Uterus (tissue), 4 donors: ENCODE results near the gene ZNF148. TPM values are rescaled to one million over a fixed set of nuclear protein-coding genes. Genes with fewer than 3 reads are reported as not detected.

ENCODE experiments used
- DNase-seq, 2 donors: peaks; one replicate each; pipeline ENCODE4 v3.0.0-alpha.2; 2019 to 2020
- H3K27ac ChIP-seq, 2 donors: fragments of 200-600 bp; sonication (generic); 1 replicate in 1 of 2; 2 replicates in 1 of 2; pipeline ENCODE4 v1.5.1; 2016 to 2018
- H3K27me3 ChIP-seq, 2 donors: fragments of 200-600 bp; sonication (generic); one replicate each; pipeline ENCODE4 v1.5.1; 2018 to 2019; ENCODE audit warnings: control low read depth in 1 of 2
- H3K36me3 ChIP-seq, 2 donors: fragments of 200-600 bp; sonication (generic); one replicate each; pipeline ENCODE4 v1.5.1; 2019; ENCODE audit warnings: control low read depth in 1 of 2
- H3K4me1 ChIP-seq, 2 donors: fragments of 200-600 bp; sonication (generic); one replicate each; pipeline ENCODE4 v1.5.1; 2018 to 2019; ENCODE audit warnings: control low read depth in 1 of 2
- H3K4me3 ChIP-seq, 2 donors: fragments of 200-600 bp; sonication (generic); 1 replicate in 1 of 2; 2 replicates in 1 of 2; pipeline ENCODE4 v1.5.1; 2018 to 2019; ENCODE audit warnings: mild to moderate bottlenecking in 1 of 2
- H3K9me3 ChIP-seq, 2 donors: fragments of 200-600 bp; sonication (generic); one replicate each; pipeline ENCODE4 v1.5.1; 2019; ENCODE audit warnings: control low read depth in 1 of 2
- POLR2A ChIP-seq, 2 donors: fragments of 450-650 bp; IDR thresholded peaks; one replicate each; pipeline ENCODE4 v1.6.1; 2016; ENCODE audit warnings: antibody characterized with exemption in 2 of 2, mild to moderate bottlenecking in 1 of 2, moderate library complexity in 1 of 2
- intact Hi-C: fragments of 100-400 bp; cut with DNase I; formaldehyde crosslinking; loops from one replicate; pipeline ENCODE4 v1.15.1; 2023; ENCODE audit warnings: low total_unique reads
- total RNA-seq, 4 donors: library from RNA; depleted of rRNA in 3 of 4; stranded (reverse); fragments of >200 nt in 3 of 4; gene quantifications; one replicate each; pipeline versions ENCODE4 v1.1.0 to v1.2.4, GENCODE V29; 2014 to 2023
- TF ChIP-seq, protein P1 (sequence below), 4 experiments: fragments of 200-600 bp in 2 of 4; fragments of 450-650 bp in 2 of 4; sonication (generic) in 2 of 4; IDR thresholded peaks; one replicate each; pipeline ENCODE4 v1.5.1; 2016 to 2019; ENCODE audit warnings: antibody characterized with exemption in 4 of 4, mild to moderate bottlenecking in 2 of 4, moderate library complexity in 1 of 4
- donor health status: DM: yes; HTN: yes; CAD: no.

The ZNF148 gene, protein sequence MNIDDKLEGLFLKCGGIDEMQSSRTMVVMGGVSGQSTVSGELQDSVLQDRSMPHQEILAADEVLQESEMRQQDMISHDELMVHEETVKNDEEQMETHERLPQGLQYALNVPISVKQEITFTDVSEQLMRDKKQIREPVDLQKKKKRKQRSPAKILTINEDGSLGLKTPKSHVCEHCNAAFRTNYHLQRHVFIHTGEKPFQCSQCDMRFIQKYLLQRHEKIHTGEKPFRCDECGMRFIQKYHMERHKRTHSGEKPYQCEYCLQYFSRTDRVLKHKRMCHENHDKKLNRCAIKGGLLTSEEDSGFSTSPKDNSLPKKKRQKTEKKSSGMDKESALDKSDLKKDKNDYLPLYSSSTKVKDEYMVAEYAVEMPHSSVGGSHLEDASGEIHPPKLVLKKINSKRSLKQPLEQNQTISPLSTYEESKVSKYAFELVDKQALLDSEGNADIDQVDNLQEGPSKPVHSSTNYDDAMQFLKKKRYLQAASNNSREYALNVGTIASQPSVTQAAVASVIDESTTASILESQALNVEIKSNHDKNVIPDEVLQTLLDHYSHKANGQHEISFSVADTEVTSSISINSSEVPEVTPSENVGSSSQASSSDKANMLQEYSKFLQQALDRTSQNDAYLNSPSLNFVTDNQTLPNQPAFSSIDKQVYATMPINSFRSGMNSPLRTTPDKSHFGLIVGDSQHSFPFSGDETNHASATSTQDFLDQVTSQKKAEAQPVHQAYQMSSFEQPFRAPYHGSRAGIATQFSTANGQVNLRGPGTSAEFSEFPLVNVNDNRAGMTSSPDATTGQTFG
- 10 to 100 TPM; 21.2 to 93.1 (median 53.0) TPM for total RNA-seq

DNA sequence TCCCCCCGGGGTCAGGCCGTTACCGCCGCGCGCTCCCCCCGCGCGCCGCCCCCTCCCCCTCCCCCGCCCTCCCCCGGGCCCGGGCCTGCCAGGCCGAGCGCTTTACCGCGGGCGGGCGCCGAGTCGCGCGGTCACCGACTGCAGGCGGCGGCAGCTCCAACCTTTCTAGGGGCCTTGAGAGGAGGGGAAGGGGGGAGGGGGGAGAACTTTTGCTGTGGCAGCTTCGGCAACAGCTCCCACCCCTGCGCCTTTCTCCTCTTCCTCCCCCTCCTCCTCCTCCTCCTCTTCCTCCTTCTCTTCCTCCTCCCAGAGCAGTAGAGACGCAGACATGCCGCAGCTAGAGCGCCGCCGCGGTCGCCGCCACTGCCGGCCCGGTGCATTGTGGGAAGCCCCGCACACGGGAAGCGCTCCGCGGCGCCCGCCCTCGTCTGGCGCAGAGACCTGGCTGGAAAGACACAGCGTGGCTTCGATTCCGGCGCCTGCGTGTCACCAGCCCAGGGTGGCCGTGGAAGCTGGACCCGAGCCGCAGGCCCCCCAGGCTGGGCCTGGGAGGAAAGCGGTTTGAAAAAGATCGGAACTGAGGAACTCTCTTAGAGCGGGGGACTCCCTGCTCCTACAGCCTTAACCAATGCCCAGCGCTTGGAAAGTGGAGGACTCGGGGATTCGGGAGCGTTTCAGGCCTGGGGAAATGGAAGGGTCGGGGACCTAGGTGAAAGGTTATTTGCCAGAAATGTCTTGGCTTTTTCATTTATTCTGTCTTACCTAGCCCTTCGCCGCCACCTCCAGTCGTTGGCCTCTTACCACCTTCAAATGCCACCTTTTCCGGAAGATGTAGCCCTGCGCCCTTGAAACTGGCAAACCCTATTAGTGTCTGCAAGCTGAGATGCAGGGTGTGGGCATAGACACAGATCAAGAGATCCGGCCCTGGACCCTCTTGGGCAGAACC lies at the start of gene ZNF148:
Gene ZNF148, minus strand, starts transcription at position 330 of the 946 bp plus-strand sequence. CDS start 61,685 bp downstream, outside the sequence.
- Histone ChIP-seq H3K4me3 (peak within 1 kb of the TSS; percentile 81 to 90), H3K27ac (peak within 1 kb of the TSS; percentile 89 to 91), H3K36me3 (no peaks in the 10 kb centered on the region), H3K9me3 (no peaks in the 10 kb centered on the region), H3K27me3 (no peaks in the 10 kb centered on the region), H3K4me1 (peaks cover 0 to 5% of the 10 kb centered on the region in 2 donors)
- peak; percentile 83 to 89 for DNase-seq
- TF ChIP-seq POLR2A (IDR thresholded peaks at IDR 0.05) = peak; percentile 58 to 81
- TF ChIP-seq, protein P1, sequence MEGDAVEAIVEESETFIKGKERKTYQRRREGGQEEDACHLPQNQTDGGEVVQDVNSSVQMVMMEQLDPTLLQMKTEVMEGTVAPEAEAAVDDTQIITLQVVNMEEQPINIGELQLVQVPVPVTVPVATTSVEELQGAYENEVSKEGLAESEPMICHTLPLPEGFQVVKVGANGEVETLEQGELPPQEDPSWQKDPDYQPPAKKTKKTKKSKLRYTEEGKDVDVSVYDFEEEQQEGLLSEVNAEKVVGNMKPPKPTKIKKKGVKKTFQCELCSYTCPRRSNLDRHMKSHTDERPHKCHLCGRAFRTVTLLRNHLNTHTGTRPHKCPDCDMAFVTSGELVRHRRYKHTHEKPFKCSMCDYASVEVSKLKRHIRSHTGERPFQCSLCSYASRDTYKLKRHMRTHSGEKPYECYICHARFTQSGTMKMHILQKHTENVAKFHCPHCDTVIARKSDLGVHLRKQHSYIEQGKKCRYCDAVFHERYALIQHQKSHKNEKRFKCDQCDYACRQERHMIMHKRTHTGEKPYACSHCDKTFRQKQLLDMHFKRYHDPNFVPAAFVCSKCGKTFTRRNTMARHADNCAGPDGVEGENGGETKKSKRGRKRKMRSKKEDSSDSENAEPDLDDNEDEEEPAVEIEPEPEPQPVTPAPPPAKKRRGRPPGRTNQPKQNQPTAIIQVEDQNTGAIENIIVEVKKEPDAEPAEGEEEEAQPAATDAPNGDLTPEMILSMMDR (IDR thresholded peaks at IDR 0.05) = peak; percentile 2 to 42 (median 22)
- intact Hi-C loops = no loop called here

DNA sequence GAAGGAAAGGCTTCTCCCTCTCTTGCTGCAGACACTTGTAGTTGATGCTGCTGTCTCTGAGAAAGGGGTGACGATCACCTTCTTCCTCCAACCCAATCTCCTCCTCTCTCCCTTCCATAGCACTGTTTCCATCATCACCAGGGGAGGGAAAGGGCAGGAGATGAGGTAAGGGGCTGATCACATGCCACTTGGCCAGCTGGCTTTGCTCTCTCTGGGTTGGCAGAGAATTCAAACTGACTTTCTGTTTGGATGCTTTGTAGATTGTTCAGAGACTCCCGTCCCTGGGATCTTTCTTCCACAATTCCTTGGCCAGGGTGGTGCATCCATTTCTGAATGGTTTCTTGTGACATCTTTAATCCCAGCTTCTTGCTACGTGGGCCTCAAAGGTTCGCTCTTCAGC lies 43.2 kb upstream of the ZNF148 start:
- DNase-seq = no peak
- H3K9me3 ChIP-seq = no peaks in the 10 kb centered on the region
- H3K27ac ChIP-seq = no peak overlapping the region
- no peak overlapping the region for H3K4me3 ChIP-seq
- H3K4me1 ChIP-seq = no peaks in the 10 kb centered on the region
- intact Hi-C loops = no loop called here
- TF ChIP-seq POLR2A (IDR thresholded peaks at IDR 0.05) = no peak
- no peaks in the 10 kb centered on the region for H3K36me3 ChIP-seq
- H3K27me3 ChIP-seq = no peaks in the 10 kb centered on the region

DNA sequence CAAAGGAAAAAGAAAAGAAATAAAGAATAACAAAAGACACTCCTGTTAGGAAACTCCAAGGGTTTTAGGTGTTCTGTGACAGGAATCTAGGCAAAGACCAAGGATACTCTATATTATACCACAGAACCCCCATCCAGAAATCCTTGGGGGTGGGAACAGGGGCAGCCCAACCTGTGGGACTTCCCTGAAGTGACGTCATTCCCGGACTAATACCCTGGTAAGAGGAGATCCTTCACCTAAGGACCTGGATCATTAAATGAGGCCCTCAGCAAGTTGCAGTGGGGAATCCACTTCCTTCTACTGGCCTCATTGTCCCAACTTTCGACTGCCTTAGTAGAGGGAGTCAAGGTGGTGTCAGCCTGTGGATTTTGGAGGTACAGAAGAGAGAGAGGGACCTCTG lies 41.1 kb upstream of the ZNF148 start:
- H3K4me1 ChIP-seq = no peaks in the 10 kb centered on the region
- no peak for TF ChIP-seq POLR2A (IDR thresholded peaks at IDR 0.05)
- no peak overlapping the region for H3K27ac ChIP-seq
- DNase-seq = no peak
- H3K36me3 ChIP-seq = no peaks in the 10 kb centered on the region
- intact Hi-C loops = no loop called here
- H3K27me3 ChIP-seq = no peaks in the 10 kb centered on the region
- H3K9me3 ChIP-seq = no peaks in the 10 kb centered on the region
- no peak overlapping the region for H3K4me3 ChIP-seq

DNA sequence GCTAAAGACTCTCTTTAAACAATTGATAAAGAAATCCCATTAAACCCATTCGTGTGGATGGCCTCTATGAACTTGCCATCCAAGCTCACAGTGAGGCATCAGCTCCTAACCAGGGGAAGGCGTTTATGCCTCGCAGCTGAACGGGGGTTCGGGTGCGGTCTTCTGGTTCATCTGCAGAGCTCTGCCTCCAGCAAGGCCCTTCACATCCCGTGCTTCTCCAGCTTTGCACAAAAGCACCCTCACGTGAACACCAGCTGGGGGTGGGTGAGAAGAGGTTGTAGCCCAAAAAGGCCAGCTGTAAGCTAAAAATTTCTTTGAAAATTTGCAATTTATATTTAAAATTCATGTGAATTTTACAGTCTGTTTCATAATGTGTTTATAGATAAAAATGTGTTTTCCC lies 39.5 kb upstream of the ZNF148 start:
- no peaks in the 10 kb centered on the region for H3K27me3 ChIP-seq
- intact Hi-C loops = no loop called here
- TF ChIP-seq POLR2A (IDR thresholded peaks at IDR 0.05) = no peak
- TF ChIP-seq, protein P1 (IDR thresholded peaks at IDR 0.05) = no peak
- no peaks in the 10 kb centered on the region for H3K36me3 ChIP-seq
- DNase-seq = no peak
- no peaks in the 10 kb centered on the region for H3K4me1 ChIP-seq
- no peaks in the 10 kb centered on the region for H3K9me3 ChIP-seq
- H3K4me3 ChIP-seq = no peak overlapping the region
- no peak overlapping the region for H3K27ac ChIP-seq

DNA sequence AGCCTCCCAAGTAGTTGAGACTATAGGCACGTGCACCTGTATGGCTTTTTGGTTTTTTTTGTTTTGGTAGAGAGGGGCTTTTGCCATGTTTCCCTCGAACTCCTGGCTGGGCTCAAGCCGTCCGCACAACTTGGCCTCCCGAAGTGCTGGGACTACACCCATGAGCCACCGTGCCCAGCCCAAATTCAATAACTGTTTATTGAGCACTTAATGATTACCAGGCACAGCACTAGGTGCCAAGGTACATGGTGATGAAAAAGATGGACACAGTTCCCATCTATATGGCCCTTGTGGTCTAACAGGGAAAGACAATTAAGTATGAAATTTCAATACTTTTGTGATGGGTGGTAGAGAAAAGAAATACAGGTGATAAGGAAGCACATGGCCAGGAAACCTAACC lies 35.8 kb upstream of the ZNF148 start:
- no peak for TF ChIP-seq POLR2A (IDR thresholded peaks at IDR 0.05)
- TF ChIP-seq, protein P1 (IDR thresholded peaks at IDR 0.05) = no peak
- intact Hi-C loops = no loop called here
- H3K4me1 ChIP-seq = no peaks in the 10 kb centered on the region
- H3K9me3 ChIP-seq = no peaks in the 10 kb centered on the region
- no peaks in the 10 kb centered on the region for H3K27me3 ChIP-seq
- H3K27ac ChIP-seq = no peak overlapping the region
- no peaks in the 10 kb centered on the region for H3K36me3 ChIP-seq
- no peak overlapping the region for H3K4me3 ChIP-seq
- no peak for DNase-seq
